Activated T-helper 9 cell treated with anti-CD3 and anti-CD28 coated beads, Interleukin-2, amount 50 U/mL, for 16 hours (primary cell): ENCODE data around the gene VSTM4.

Experiments used
- DNase-seq: peaks from one replicate; pipeline ENCODE4 v3.0.0-alpha.2; 2020; ENCODE audit warnings: low read depth

VSTM4 gene, protein sequence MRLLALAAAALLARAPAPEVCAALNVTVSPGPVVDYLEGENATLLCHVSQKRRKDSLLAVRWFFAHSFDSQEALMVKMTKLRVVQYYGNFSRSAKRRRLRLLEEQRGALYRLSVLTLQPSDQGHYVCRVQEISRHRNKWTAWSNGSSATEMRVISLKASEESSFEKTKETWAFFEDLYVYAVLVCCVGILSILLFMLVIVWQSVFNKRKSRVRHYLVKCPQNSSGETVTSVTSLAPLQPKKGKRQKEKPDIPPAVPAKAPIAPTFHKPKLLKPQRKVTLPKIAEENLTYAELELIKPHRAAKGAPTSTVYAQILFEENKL

DNA sequence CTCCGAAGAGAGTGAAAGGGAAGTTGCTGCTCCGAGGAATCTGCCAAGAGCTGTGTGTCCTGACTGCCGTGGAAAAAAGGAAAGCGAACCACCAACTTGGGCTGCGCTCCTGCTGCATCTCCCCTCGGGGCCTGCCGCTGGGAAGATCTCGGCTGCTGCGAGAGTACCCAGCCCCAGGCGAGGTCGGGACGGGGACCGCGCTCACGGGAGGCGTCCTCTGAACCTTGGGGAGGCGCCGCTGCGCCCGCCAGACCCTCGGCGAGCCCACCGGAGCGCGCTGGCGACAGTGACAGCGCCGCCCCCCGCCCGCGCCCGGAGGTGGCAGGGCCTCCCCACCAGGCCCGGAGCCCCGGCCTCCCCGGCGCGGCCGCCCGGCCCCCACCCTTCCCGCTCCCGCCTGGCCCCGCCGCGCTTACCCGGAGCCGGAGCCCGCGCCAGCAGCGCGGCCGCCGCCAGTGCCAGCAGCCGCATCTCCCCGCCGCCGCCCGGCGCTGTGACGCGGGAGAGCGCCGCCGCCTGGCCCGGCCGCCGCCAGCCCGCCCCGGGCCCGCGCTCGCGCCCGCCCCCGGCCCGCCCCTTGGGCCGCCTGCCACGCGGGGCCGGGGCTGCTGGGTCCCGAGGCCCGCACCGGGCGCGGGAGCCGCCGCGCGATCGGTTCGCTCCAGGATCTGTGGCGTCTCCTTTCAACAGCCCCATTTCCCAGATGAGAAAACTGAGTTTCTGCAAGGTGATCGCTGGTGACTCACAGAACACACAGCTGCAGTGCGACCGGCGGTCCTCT, at the start of gene VSTM4:
TSS of gene VSTM4 (minus strand) at position 508 of the 781 bp plus-strand sequence. CDS start at position 471, 37 bp downstream.
- DNase-seq, result no peak

DNA sequence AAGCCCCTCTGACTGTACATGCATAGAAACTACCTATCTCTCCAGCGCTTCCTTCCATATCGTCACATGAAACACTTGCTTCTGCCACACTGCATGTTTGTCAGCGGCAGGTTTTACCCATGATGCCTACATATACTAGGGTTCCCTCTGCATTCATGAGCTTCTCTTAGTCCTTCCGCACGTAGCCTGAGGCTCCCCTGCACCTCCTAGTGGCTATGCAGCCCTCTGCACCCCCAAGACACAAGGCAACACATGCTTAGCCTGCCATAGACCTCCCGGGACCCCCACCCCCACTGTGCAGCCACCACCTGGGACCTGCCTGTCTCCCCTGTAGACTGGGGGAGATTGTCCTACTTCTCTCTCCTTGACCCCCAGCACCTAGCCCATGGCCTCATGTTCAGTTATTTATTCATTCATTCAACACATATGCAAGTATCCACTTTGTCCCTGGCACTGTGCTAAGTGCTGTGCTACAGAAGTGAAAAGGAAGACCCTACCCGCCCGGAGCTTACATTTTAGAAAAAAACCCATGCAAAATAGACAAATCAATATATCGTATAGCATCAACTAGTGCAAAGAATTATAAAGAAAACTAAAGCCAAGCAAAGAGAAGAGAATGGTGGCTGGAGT, 49.4 kb upstream of the VSTM4 start:
- no peak for DNase-seq

DNA sequence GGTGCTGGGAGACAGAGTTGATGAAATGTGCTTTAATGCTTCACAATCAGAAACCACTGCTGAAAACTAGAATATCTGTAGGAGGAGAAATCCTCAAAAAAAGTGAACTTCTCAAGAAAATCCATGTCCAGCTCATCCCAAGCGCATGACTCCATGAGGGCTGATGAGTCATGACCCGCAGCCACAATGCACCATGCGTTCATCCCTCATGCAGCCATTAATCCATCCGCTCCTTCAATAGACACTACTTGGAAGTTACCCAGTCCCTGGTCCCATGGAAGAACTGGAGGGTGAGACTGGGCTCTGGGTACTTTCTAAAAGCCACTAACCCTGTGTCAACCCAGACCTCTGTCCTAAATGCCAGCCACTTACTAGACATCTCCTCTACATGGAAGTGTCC, 48.4 kb upstream of the VSTM4 start:
- no peak for DNase-seq

DNA sequence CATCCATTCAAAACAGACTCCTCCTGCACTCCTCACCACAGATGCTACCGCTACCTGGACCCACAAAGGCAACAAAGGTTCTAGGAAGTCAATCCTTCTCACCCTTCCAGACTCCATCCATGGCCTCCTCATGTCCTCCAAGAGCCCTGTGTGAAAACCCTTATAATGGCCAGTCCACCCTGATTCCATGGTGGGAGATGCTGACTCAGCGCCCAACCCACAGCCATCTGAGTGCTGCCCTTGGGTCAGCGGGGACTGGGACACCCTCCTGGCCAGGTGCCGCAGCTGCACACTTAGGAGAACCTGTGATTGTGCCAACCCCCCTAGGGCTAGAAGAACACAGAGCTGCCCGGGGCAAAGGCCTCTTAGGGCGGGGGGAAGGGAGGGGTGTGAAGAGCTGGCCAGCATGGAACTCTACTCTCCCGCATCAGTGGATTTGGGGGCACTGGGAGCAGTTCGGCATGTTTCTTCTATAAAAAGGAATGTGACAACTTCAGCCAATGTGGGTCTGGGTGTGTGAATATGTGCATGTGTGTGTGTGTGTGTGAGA, 47.5 kb upstream of the VSTM4 start:
- no peak for DNase-seq

DNA sequence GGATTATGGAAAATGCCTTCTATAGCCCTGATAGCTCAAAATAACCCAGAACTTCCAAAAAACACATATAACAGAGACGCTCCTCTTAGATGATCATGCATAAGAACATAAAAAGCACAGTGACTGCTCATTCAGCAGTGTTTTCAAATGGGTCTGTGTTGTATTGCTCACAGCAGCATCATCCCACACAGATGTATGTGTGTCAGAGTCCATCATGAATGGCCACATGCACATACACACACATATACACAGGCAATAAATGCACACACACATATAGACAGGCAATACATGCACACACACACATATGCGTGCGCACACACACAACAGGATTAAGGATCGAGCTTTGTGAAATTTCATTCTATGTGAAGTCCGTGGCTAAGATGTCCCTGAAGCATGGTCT, 46.7 kb upstream of the VSTM4 start:
- DNase-seq, result no peak

DNA sequence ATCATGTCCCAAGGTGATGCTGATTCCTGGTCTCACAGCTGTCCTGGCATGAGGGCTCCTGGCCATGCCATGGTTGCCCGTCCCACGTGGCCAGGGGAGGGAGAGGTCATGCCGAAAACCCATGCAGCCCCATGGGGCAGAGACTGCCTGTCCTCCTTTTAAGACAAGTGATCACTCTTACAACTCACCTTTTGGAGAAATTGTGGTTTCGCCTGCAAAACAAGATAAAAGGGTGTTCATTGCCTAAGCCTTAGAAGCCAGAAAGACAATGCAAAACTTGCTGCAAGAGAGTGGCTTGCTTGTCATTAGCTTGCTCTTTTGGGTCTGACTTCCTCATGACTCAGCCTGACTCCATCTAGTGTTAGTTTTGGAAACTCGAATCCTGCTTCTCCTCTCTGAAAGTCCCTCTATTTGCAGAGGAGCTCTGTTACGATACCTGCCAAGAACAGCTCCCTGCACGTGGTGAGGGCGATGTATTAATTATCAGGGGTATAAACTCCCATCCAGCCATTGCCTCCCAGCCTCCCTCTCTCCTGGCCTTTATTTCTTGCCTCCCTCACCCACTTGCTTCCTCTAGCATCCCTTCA, 46.2 kb upstream of the VSTM4 start:
- DNase-seq, result no peak

DNA sequence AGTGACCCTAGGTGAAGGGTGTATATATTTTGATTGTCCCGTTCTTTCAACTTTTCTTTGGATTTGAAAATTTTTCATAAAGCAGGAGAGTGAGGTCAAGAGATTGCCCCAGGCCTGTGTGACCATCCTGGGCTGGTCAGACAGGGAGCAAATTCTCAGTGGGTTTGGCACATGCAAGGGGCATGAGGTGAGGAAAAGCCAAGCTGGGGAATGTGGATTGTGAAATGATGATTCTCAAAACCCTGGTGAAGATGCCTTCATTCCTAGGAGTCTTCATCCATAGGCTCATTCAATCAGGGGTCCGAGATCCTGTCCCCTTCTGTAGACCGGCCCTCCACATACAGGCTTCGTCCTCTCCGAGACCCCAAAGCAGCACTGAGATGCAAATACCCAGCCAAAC, 45.5 kb upstream of the VSTM4 start:
- no peak for DNase-seq

DNA sequence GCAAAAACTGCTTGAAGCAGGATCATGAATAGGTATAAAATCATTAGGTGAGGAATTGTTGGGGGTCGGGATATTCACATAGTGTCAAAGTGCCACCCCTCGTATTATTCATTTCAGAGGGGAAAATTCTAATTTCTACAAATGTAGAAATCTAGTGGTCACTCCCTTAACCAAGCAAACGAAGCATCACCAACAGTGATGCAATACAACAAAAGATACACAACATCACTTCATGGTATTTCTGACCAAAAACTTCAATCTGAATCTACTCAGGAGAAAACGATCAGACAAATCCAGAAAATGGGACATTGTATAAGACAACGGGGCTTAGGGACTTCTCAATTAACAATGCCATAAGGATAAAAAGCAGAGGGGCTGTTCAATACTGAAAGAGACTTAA, 44.8 kb upstream of the VSTM4 start:
- no peak for DNase-seq

DNA sequence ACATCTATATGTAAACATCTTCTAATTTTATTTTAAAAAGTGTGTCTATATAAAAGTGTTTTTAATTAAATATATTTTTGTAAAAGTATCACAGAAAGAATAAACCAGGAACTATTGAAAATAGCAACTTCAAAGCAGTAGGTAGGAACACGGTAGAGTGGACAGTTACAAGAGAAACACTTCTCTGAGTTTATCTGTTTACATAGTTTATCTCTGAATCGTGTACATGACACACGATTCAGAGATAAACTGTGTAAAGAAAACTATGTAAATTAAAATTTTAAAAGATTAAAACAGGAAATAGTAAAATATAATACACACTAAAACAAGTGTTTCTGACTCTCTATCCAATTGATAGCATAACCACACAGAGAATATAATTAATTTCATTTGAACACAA, 43.6 kb upstream of the VSTM4 start:
- DNase-seq, result no peak

DNA sequence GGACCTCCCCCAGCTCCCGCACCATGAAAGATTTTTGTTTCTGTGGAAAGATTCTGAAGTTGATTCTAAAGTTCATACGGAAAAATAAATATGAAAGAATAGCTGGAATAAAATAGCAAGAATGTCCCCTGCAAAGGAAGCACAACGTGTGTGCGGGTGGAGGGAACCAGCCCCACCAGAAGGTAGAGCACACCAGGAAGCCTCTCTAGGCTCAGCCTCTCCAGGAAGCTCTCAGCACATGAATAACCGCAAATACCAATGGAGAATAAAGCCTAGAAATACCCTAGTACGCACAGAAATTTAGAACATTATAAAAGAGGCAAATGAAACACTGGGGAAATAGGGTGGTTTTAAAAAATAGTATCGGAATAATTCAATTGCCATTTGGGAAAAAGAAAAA, 43.1 kb upstream of the VSTM4 start:
- DNase-seq, result no peak

DNA sequence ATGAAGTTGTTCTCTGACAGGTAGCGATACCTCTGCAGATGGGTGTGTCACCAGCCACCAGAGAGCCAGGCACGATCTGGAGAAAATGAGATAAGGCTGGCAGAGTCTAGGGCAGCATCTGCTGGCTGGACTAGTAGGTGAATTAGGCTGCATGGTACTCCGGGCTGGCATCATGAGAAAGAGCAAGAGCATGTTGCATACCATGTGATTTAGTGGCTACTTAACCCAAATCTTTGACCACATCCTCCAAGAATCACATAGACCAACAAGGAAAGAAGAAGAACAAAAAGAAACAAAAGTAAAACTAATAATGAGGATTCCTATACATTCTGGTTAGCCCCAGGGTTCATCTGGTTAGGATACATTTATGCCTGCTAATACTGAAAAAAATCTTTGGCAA, 41.9 kb upstream of the VSTM4 start:
- no peak for DNase-seq

DNA sequence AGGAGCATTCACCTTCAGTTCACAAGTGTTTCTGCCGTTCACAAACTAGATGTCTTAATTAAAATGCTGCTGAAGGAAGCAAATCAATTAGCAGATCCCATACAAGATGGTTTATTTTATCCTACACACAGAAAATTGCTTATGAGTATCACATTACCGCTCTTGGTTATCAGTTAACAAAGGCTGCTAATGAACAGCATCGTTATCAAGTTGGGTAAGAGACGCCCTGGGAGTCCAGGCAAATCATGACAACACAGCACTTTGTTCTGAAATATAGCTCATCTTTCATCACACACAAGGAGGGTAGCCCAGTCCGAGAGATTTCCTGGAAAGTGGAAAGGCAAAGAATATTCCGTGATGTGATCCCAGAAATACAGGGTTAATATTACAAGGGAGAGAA, 39.3 kb upstream of the VSTM4 start:
- DNase-seq, result no peak

DNA sequence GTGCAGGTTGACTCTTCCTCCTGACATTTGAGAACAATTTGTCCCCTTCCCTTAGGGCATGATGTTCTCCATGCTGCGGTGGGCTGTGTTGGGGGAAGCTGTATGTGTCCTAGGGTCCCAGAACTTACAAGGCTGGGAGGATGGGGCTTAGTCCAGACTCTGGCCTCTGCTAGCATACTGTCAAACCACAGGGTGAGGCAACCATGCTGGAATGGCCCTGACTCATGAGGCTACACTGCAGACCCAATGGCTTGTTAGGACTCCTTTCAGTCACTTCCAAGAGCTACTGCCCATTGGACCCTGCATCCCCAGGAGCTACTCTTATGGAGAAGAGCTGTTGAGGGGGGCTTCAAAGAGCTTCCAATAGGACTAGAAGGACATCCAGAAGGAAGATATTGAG, 38.6 kb upstream of the VSTM4 start:
- DNase-seq, result no peak

DNA sequence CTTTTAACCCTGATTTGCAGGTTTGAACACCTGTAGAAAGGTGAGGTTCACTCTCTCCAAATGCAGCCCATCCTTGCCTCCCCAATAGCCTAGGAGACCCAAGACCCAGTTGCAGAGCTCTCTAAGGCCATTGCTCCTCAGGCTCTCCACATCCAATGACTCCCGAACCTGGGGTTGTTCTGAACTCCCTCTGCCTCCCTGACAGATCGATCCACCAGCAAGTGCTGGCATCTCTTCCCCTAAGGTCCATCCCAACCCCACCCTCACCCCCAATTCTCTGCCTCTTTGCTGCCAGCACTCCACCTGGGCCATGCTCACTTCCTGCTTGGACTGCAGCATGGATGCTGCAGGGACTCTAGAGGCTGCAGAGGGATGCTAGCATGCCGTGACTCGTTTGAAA, 37.8 kb upstream of the VSTM4 start:
- no peak for DNase-seq

DNA sequence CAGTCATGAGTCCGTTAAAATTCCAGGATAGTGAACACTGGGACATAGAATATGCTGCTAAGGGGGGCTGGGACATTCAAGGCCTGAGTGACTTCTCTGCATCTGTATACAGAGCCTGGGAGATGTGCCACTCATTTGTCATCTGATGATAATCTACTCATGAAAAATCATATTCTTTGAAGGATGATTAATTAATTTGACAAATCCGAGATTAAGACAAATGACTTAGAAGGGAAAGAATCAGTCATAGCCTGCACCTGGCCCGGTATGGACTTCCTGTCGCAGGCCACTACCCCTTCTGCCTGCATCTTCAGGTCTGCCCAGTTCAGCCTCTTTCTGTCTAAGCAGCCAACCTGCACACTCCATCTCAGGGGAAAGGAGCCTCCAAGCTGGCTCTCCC, 37.3 kb upstream of the VSTM4 start:
- DNase-seq, result no peak

DNA sequence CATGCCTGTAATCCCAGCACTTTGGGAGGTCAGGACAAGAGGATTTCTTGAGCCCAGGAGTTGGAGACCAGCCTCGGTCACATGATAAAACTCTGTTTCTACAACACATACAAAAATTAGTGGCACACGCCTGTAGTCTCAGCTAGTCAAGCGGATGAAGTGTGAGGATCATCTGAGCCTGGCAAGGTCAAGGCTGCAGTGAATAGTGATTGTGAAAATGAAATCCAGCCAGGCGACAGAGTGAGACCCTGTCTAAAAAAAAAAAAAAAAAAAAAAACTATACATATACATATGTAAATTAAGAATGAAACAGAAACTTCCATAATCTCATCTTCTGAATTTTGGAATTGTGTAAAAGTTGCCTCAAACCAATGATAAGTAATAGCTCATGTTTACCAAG, 36.7 kb upstream of the VSTM4 start:
- DNase-seq, result no peak

DNA sequence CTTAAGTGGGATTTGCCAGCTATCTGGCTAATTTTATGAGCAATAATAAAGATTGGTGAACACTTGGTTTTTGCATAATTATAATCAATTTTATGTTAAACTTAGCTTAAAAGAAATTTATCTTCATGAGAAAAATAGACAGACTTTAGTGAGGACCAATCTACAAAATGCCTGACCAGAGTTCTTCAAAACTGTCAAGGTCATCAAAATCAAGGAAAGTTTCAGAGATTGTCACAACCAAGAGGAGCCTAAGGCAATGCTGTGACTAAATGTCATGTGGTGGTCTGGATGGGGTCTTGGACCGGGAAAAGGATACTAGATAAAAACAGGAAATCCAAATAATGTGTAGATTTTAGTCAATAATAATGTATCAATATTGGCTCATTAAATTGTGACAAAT, 36.2 kb upstream of the VSTM4 start:
- no peak for DNase-seq

DNA sequence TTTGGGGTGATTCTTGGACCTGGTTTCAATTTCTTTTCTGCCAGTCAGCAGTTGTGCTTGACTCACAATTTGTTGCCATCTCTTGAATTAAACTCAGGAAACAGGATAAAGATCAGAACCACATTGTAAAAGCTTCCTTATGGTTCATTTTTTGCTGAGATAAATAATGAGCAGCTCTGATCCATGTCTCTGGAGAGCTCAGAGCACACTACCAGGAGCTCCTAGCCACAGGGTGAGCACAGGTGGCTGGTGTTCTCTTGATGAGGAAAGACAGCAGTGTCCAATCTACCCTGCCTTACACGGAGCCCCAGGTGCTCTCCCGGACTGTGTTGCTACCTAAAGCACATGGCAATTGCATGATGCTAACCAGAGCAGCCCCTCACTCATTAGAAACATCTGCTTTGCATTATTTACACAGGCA, 35.7 kb upstream of the VSTM4 start:
- DNase-seq, result no peak

DNA sequence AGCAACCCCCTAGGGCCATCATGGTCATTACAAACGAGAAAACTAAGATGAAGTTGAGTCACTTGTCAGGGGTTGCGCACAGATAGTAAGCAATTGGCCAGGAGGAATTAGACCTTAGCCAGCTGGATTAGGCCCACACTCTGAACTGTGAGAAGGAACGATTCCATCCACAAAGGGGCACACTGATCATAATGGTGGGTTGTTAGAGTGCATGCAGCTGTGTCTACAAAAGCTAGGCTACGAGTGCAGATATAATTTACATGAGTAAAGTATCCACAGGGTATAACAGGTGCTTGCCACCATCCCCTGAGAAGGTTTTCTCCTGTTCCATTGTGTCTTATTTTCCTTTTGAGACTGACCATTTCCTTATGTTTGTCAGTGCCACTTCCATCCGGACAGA, 35.1 kb upstream of the VSTM4 start:
- no peak for DNase-seq

DNA sequence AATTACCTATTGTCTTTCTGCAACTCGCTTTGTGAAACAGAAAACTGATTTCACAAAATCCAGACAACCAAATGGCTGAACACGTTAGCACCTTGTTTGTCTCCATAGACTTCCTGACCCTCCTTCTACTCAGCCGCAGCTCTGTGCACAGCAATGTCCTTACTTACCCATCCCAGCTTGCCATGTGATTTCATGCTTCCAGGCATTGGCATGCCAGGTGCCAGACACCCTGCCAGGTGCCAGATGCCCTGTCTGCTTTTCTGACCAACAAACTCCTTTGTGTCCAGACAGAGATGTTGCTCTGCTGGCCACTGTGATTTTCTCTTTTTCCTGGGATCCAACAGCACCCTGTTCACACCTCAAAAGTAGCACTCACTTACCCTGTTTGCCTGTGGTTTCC, 34.6 kb upstream of the VSTM4 start:
- no peak for DNase-seq

DNA sequence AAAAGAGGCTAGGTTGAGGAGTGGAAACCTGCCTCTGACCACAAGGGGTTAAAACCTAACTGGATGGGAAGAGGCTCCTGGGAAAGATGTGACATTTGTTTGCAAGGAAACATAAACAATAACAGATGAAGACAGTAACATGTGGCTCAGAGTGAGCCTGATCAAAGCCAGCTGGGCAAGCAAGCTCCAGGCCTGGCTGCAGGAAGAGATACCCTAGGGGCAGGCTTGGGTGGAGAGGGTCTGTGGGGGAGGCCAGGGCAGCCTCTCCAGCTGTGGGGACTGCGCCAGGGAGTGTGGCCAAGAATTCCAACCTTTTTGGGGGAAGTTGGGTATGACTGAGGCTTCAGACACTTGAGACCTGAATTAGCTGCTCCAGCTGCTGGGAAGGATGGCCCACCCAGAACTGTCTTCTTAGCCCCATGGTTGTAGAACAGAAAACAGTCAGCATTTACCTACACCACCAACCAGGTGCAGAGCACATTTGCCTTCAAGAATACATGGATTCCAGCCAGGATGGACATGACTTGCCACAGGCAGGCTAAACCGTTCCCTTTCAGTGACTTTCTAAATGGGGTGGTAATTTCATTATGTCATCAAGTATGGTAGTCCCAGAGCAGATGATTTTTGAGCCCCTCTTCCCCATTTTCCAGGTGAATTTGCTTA, 28.9 kb upstream of the VSTM4 start:
- no peak for DNase-seq

DNA sequence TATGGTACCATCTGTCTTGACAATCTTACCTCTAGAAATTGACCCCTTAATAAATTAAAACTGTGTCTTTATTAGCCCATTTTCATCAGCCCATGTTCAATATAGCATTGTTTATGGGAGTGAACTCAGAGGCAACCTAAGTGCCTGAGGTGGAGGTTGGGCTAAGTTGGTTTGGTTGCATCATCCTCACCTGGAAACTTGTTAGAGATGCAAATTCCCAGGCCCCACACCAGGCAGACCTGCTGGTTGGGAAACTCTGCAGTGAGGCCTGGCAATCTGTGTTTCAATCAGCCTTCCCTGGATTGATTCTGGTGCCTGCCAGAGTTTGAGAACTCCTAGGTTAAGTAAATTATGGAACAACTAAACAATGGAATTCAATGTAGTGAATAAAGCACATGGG, 27.9 kb upstream of the VSTM4 start:
- no peak for DNase-seq
